CD4-positive, alpha-beta T cell (primary cell): Measurements from ENCODE around the gene SLC10A1. TPM values are rescaled to one million over a fixed set of nuclear protein-coding genes. Genes with fewer than 3 reads are reported as not detected.

Experiments
- ATAC-seq: fragments of 200-7000 bp; cut with Tn5 transposase; one replicate; pipeline ENCODE4 v1.10.0; 2022; ENCODE audit warnings: mild to moderate bottlenecking; ENCODE audit not compliant: poor library complexity
- CTCF ChIA-PET: fragments of 350-600 bp; sonication (Branson Sonifier 250); formaldehyde crosslinking; loops from one replicate; lab custom pipeline; 2021; ENCODE audit warnings: antibody characterized with exemption, inconsistent platforms; lab: Charles Lee
- POLR2A ChIA-PET: fragments of 350-600 bp; sonication (Branson Sonifier 250); formaldehyde crosslinking; loops from one replicate; lab custom pipeline; 2021; ENCODE audit warnings: antibody characterized with exemption, inconsistent platforms; lab: Charles Lee
- DNase-seq, 14 experiments: peaks; one replicate each; pipeline ENCODE4 v3.0.0-alpha.2; 2013 to 2020; ENCODE audit warnings: mixed read lengths in 2 of 14
- H3K27ac ChIP-seq, 2 donors: one replicate each; pipeline versions ENCODE4 v1.5.1 to v1.7.0; 2013; ENCODE audit warnings: low read length in 2 of 2, low read depth in 1 of 2, mild to moderate bottlenecking in 1 of 2
- H3K27me3 ChIP-seq, 2 experiments: 1 replicate in 1 of 2; 2 replicates in 1 of 2; pipeline versions ENCODE4 v1.6.1 to v1.7.0; 2013; ENCODE audit warnings: low read length in 2 of 2, control low read depth in 1 of 2, mild to moderate bottlenecking in 1 of 2, moderate library complexity in 1 of 2; ENCODE audit not compliant: insufficient read depth in 2 of 2, control insufficient read depth in 1 of 2
- H3K36me3 ChIP-seq: one replicate; pipeline ENCODE4 v1.6.1; 2013; ENCODE audit warnings: low read length, control low read depth; ENCODE audit not compliant: insufficient read depth
- H3K4me1 ChIP-seq: one replicate; pipeline ENCODE4 v1.6.1; 2013; ENCODE audit warnings: low read length, control low read depth; ENCODE audit not compliant: insufficient read depth
- H3K4me3 ChIP-seq: one replicate; pipeline ENCODE4 v1.5.1; 2013; ENCODE audit warnings: mild to moderate bottlenecking, low read length, moderate library complexity
- H3K9me3 ChIP-seq, 2 experiments: 1 replicate in 1 of 2; 2 replicates in 1 of 2; pipeline versions ENCODE4 v1.6.1 to v1.7.0; 2013; ENCODE audit warnings: low read length in 2 of 2, mild to moderate bottlenecking in 2 of 2, control low read depth in 1 of 2, moderate library complexity in 1 of 2; ENCODE audit not compliant: control insufficient read depth in 1 of 2, insufficient read depth in 1 of 2
- H3K27ac Mint-ChIP-seq: one replicate; pipeline ENCODE4 v1.8.0; 2020; ENCODE audit warnings: mixed read lengths
- H3K27me3 Mint-ChIP-seq: one replicate; pipeline ENCODE4 v1.8.0; 2021; ENCODE audit warnings: mixed read lengths
- H3K36me3 Mint-ChIP-seq: one replicate; pipeline ENCODE4 v1.8.0; 2021; ENCODE audit warnings: low read depth, mixed read lengths
- H3K4me1 Mint-ChIP-seq: one replicate; pipeline ENCODE4 v1.8.0; 2021; ENCODE audit warnings: low read depth, mixed read lengths
- H3K4me3 Mint-ChIP-seq: one replicate; pipeline ENCODE4 v1.8.0; 2020; ENCODE audit warnings: mild to moderate bottlenecking, mixed read lengths
- H3K9me3 Mint-ChIP-seq: one replicate; pipeline ENCODE4 v1.8.0; 2020; ENCODE audit warnings: mixed read lengths
- intact Hi-C, 2 experiments: fragments of 100-400 bp; cut with DNase I in 1 of 2; cut with micrococcal nuclease in 1 of 2; formaldehyde crosslinking; loops; one replicate each; pipeline versions ENCODE4 v1.15.1 to v1.9.0; 2023 to 2025; cut with DNase I, micrococcal nuclease
- total RNA-seq, 174 experiments: library from RNA in 2 of 174; stranded (reverse) in 2 of 174; gene quantifications; one replicate each; pipeline ENCODE4 v1.2.3 and lab custom pipeline; 2021 to 2026
- TF ChIP-seq, protein P1 (sequence below): fragments of 200-600 bp; IDR thresholded peaks from one replicate; pipeline ENCODE4 v1.8.0; 2022; ENCODE audit warnings: antibody characterized with exemption, mild to moderate bottlenecking

SLC10A1 gene
- total RNA-seq, 2 experiments from 2014 or later, result not detected

DNA sequence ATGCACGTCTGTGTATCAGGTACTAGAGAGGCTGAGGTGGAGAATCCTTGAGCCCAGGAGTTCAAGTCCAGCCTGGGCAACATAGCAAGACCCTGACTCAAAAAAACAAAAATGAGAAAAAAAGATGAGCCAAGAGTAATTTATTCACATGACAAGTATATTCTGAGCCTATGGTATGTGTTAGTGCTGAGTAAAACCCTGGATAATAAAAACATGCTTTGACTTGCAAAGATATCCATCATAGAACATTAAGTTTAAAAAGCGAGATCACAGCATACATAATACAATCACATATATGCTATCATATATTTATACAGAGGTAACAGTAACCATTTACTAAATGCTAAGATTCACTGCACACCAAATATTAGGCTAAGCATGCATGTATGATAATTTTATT is 23.9 kb upstream of the SLC10A1 start:
- intact Hi-C loops, result no loop called here
- no peak for DNase-seq
- no peaks in the 10 kb centered on the region for H3K36me3 ChIP-seq
- TF ChIP-seq, protein P1, sequence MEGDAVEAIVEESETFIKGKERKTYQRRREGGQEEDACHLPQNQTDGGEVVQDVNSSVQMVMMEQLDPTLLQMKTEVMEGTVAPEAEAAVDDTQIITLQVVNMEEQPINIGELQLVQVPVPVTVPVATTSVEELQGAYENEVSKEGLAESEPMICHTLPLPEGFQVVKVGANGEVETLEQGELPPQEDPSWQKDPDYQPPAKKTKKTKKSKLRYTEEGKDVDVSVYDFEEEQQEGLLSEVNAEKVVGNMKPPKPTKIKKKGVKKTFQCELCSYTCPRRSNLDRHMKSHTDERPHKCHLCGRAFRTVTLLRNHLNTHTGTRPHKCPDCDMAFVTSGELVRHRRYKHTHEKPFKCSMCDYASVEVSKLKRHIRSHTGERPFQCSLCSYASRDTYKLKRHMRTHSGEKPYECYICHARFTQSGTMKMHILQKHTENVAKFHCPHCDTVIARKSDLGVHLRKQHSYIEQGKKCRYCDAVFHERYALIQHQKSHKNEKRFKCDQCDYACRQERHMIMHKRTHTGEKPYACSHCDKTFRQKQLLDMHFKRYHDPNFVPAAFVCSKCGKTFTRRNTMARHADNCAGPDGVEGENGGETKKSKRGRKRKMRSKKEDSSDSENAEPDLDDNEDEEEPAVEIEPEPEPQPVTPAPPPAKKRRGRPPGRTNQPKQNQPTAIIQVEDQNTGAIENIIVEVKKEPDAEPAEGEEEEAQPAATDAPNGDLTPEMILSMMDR, result no peak
- POLR2A ChIA-PET, result no interaction called here
- Mint-ChIP-seq H3K36me3 (no peaks in the 10 kb centered on the region), H3K9me3 (no peaks in the 10 kb centered on the region), H3K4me3 (no peak overlapping the region), H3K4me1 (peaks cover 6% of the 10 kb centered on the region), H3K27ac (no peak overlapping the region), H3K27me3 (peaks cover 6% of the 10 kb centered on the region)
- H3K9me3 ChIP-seq, result no peaks in the 10 kb centered on the region
- H3K27me3 ChIP-seq, result no peaks in the 10 kb centered on the region
- peaks cover 5% of the 10 kb centered on the region for H3K4me1 ChIP-seq
- H3K27ac ChIP-seq, result no peak overlapping the region
- ATAC-seq, result no peak
- no peak overlapping the region for H3K4me3 ChIP-seq
- CTCF ChIA-PET, result no interaction called here

DNA sequence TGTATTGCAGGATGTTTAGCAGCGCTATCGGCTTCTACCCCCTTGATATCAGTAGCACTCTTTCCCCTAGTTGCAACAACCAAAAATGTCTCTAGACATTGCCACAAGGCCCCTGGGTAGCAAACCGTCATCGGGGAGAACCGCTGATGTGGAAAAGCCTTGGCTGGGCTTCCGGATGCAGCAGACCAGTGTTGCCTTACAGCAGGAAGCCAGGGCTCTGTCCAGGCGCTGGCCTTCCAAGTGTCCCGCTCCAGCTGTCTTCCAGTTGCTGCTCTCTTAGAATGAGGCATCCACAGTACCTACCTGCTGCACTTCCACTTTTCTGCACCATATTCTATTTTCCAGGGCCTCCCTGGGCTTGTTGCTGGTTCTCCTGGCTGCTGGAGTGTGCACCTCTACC is 22.6 kb upstream of the SLC10A1 start:
- H3K4me3 Mint-ChIP-seq, result no peak overlapping the region
- H3K27me3 Mint-ChIP-seq, result peaks cover 6% of the 10 kb centered on the region
- Histone ChIP-seq H3K9me3 (no peaks in the 10 kb centered on the region), H3K27me3 (no peaks in the 10 kb centered on the region), H3K4me3 (no peak overlapping the region), H3K36me3 (no peaks in the 10 kb centered on the region), H3K27ac (no peak overlapping the region), H3K4me1 (peaks cover 5% of the 10 kb centered on the region)
- DNase-seq (no peak), ATAC-seq (no peak)
- H3K4me1 Mint-ChIP-seq, result peaks cover 6% of the 10 kb centered on the region
- POLR2A ChIA-PET, result no interaction called here
- H3K9me3 Mint-ChIP-seq, result no peaks in the 10 kb centered on the region
- H3K36me3 Mint-ChIP-seq, result no peaks in the 10 kb centered on the region
- CTCF ChIA-PET, result no interaction called here
- TF ChIP-seq, protein P1, result no peak
- intact Hi-C loops, result loop anchor here (1.0 to 10.0 kb wide), 6 partner anchors 209 to 1153 kb away; no protein-coding TSS in a partner anchor
- no peak overlapping the region for H3K27ac Mint-ChIP-seq

DNA sequence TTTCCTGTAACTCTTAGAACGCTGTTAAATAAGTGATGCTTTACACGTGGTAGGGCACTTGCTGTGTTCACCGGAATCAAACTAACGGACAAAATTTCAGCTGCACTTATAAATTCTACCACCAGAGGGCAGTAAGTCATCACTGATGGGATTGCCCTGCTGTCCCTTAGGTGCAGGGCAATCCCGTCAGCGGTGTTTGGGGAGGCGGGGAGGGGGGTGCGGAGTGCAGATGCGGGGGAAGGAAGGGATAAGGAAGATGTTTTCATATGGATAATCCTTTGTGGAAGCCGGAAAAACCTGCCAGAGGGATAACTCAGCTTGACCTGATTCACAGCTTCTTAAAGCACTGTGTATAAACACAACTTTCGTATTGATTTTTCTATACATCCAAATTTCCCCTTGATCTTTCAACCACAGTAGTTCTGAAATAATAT is 21.7 kb upstream of the SLC10A1 start:
- peaks cover 5% of the 10 kb centered on the region for H3K4me1 ChIP-seq

More for the DNA sequence above, 21.7 kb upstream of the SLC10A1 start:
- ChIA-PET POLR2A (interaction anchor here (1.2 kb wide), 1 partner anchor 52 kb away, joined by 3 read pairs; no protein-coding TSS in a partner anchor), CTCF (interaction anchor here (0.7 to 1.2 kb wide), 6 partner anchors 11 to 213 kb away, joined by 3 to 10 read pairs (median 3); no protein-coding TSS in a partner anchor)
- Mint-ChIP-seq H3K36me3 (no peaks in the 10 kb centered on the region), H3K27ac (no peak overlapping the region), H3K9me3 (no peaks in the 10 kb centered on the region), H3K4me3 (no peak overlapping the region), H3K27me3 (peaks cover 8% of the 10 kb centered on the region), H3K4me1 (peaks cover 6% of the 10 kb centered on the region)
- no peak overlapping the region for H3K27ac ChIP-seq
- TF ChIP-seq, protein P1, result peak; percentile 83
- H3K4me3 ChIP-seq, result no peak overlapping the region
- no peaks in the 10 kb centered on the region for H3K27me3 ChIP-seq
- no peaks in the 10 kb centered on the region for H3K36me3 ChIP-seq
- intact Hi-C loops, result loop anchor here (1.0 to 10.0 kb wide), 7 partner anchors 209 to 1154 kb away; no protein-coding TSS in a partner anchor
- DNase-seq (peak in 13 of 14 experiments; percentile 11 to 81 (median 37)), ATAC-seq (peak; percentile 77)
- H3K9me3 ChIP-seq, result no peaks in the 10 kb centered on the region
